ENCODE results near the gene DUOX1. TPM values are rescaled to one million over a fixed set of nuclear protein-coding genes. Genes with fewer than 3 reads are reported as not detected.
A peak's percentile ranks its signal among the peaks of the same experiment; 100 is the strongest.
"Not testable (repeated sequence)": the region's sequence is repeated elsewhere in the genome, so short reads cannot be mapped to it uniquely, and the experiment has no call there.

DUOX1 gene
- total RNA-seq, 2 experiments from 2014 or later: not detected

- Mint-ChIP-seq H3K27me3 (peaks cover 10% of the 10 kb centered on the region), H3K9me3 (no peaks in the 10 kb centered on the region), H3K36me3 (ENCODE audit: low read depth) (no peaks in the 10 kb centered on the region), H3K4me3 (no peak overlapping the region), H3K27ac (no peak overlapping the region), H3K4me1 (no peaks in the 10 kb centered on the region)
- no peak for DNase-seq
- ChIA-PET POLR2A (no interaction called here), CTCF (interaction anchor here (1.4 kb wide), 1 partner anchor 22 kb away, joined by 3 read pairs; no protein-coding TSS in a partner anchor)
These were observed 34.1 kb upstream of the DUOX1 start for GRCh38 chr15:45095661-45096060.

- CTCF ChIA-PET: interaction anchor here (1.6 kb wide), 1 partner anchor 19 kb away, joined by 4 read pairs; no protein-coding TSS in a partner anchor
- H3K9me3 Mint-ChIP-seq: no peaks in the 10 kb centered on the region
- H3K36me3 Mint-ChIP-seq (ENCODE audit: low read depth): no peaks in the 10 kb centered on the region
- no peak overlapping the region for H3K27ac Mint-ChIP-seq
- no peaks in the 10 kb centered on the region for H3K27me3 Mint-ChIP-seq
- H3K4me3 Mint-ChIP-seq: no peak overlapping the region
- POLR2A ChIA-PET: no interaction called here
- DNase-seq: no peak
- H3K4me1 Mint-ChIP-seq: no peaks in the 10 kb centered on the region
These were observed 32.3 kb upstream of the DUOX1 start for GRCh38 chr15:45097466-45097865.

DNA sequence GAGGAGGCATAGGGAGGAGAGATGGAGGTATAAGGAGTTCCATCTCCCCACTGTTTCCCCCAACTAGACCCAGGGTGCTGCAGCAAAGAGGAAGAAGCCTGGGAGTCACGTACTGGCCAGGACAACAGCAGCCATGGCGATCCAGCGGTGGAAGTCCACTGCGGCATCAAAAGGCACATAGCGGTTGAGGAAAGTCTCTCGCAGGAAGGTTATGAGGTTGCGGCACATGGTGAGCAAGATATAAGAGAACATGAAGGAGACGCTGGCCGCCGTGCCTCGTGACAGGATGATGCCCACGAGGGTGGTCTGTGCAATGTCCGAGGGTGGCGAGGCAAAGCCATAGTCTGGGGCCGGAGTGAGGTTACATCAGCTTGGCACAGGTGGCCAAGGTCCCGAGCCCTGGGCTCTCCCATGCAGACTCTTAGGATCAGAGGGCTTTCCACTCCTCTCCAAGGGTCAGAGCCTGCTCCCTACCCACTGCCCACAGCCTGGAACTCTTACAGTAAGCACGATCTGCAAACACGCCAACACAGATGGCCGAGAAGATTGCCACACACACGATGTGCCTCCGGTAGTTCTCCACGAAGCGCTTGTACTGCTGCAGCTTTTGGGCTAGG lies 30.1 kb upstream of the DUOX1 start:
- no peak for DNase-seq
- no peaks in the 10 kb centered on the region for H3K9me3 Mint-ChIP-seq
- H3K4me3 Mint-ChIP-seq: no peak overlapping the region
- H3K4me1 Mint-ChIP-seq: no peaks in the 10 kb centered on the region
- POLR2A ChIA-PET: no interaction called here
- CTCF ChIA-PET: no interaction called here
- no peaks in the 10 kb centered on the region for H3K36me3 Mint-ChIP-seq (ENCODE audit: low read depth)
- H3K27me3 Mint-ChIP-seq: no peaks in the 10 kb centered on the region
- H3K27ac Mint-ChIP-seq: no peak overlapping the region

- Mint-ChIP-seq H3K27ac (no peak overlapping the region), H3K4me3 (no peak overlapping the region), H3K36me3 (ENCODE audit: low read depth) (no peaks in the 10 kb centered on the region), H3K27me3 (peaks cover 4% of the 10 kb centered on the region), H3K4me1 (no peaks in the 10 kb centered on the region), H3K9me3 (no peaks in the 10 kb centered on the region)
- DNase-seq: no peak
- ChIA-PET CTCF (no interaction called here), POLR2A (no interaction called here)
These were observed 28.7 kb upstream of the DUOX1 start for GRCh38 chr15:45100884-45101625.

DNA sequence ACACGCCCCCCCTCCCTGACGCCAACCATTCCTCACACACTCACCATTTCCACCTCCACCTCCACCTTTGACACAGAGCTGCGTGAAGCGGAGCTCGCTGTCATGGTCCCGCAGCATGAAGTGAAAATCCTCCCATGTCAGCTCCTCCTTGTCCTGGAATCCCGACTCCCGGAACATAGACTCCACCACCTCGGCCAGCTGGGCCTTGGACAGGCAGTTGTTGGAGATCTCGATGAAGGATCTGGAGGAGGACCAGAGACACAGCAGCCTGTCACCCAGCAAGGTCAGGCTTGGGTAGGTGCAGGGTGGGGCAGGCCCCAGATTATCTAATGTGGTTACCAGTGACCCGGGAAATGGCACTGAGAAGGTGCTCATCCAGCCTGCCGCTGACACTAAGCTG lies 28.0 kb upstream of the DUOX1 start:
- Mint-ChIP-seq H3K9me3 (no peaks in the 10 kb centered on the region), H3K36me3 (ENCODE audit: low read depth) (no peaks in the 10 kb centered on the region), H3K4me3 (no peak overlapping the region), H3K4me1 (no peaks in the 10 kb centered on the region), H3K27me3 (peaks cover 4% of the 10 kb centered on the region), H3K27ac (no peak overlapping the region)
- ChIA-PET POLR2A (no interaction called here), CTCF (no interaction called here)
- no peak for DNase-seq

DNA sequence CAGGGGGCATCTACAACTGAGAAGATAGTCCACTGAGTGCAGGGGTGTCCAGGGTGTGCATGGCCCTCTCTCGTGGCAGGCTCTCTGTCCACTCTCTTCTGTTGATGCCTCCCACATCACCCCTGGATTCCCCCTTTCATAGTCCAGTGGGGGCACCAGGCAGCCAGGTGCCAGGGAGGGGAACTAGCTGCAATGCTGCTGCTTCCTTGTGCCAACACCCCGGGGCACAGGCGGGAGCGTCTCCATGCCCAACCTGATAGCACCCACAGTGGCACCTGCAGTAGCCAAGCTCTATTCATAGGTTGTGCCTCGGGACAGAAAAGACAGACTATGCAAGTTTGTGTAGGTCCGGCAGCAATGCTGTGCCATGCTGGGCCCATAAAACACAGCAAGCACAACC lies 27.6 kb upstream of the DUOX1 start:
- POLR2A ChIA-PET: no interaction called here
- Mint-ChIP-seq H3K9me3 (no peaks in the 10 kb centered on the region), H3K27me3 (peaks cover 4% of the 10 kb centered on the region), H3K4me3 (no peak overlapping the region), H3K4me1 (no peaks in the 10 kb centered on the region), H3K36me3 (ENCODE audit: low read depth) (no peaks in the 10 kb centered on the region), H3K27ac (no peak overlapping the region)
- no peak for DNase-seq
- CTCF ChIA-PET: no interaction called here

- H3K27ac Mint-ChIP-seq; DNase-seq; H3K4me1 Mint-ChIP-seq; H3K27me3 Mint-ChIP-seq; H3K4me3 Mint-ChIP-seq; H3K9me3 Mint-ChIP-seq; POLR2A ChIA-PET; H3K36me3 Mint-ChIP-seq (ENCODE audit: low read depth); CTCF ChIA-PET: not testable (repeated sequence)
These were observed 25.6 kb upstream of the DUOX1 start for GRCh38 chr15:45104170-45104569.

DNA sequence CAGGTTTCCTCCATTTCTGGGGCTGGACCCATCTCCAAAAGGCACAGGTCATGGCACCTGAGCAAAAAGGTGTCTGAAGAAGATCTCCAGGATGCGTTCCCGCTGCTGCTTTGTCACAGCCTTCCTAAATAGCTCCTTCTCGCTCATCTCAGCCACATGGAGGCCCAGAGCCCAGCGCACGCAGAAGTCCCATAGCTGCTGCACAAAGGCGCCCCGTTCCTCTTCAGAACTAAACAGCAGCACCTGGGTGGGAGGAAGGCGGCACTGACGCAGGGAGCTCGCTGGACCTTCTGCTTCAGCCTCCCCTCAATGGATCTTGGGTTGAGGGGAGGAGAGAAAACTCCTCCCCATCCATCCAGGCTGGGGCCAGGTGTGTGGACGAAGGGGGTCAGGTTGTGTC lies 24.2 kb upstream of the DUOX1 start:
- Mint-ChIP-seq H3K27ac (no peak overlapping the region), H3K4me1 (no peaks in the 10 kb centered on the region), H3K36me3 (ENCODE audit: low read depth) (no peaks in the 10 kb centered on the region), H3K27me3 (peaks cover 24% of the 10 kb centered on the region), H3K4me3 (no peak overlapping the region), H3K9me3 (no peaks in the 10 kb centered on the region)
- no peak for DNase-seq
- CTCF ChIA-PET: interaction anchor here (0.6 to 4.0 kb wide), 2 partner anchors 12 to 240 kb away, joined by 3 to 19 read pairs; no protein-coding TSS in a partner anchor
- POLR2A ChIA-PET: no interaction called here

DNA sequence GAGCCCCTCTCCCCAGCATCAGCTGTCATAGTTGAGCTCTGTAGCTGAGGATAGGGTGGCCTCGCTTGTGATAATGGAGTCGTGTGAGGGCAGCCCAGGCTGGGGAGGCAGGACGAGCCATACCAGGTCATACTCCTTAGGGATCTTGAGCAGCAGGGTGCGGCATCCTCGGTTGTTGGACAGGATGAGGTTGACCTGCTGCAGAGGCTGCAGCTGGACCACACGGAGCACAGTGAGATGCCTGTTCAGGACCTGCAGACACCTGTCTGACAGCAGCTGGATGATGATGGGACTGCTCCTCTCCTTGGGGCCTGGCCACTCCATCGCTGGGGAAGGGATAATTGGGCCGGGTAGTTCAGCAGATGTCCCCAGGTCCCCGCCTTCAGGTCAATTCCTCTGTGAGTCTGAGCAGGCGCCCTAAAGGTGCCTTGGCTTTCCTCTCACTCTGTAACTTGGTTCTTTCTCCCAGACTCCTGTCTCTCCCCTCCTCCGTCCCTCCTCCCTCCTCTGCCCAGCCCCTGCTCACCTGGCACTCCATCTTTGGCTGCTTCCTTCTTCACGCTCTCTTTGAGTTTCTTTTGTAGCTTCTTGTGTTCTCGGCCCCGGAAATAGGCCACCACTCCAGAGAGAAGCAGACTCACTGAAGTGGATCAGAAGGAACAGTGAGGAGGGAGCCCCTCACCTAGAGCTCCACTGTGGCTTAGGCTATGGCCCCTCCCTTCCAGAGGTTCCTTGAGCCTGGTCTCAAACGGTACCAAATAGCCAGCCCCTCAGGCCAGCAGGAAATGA lies 23.6 kb upstream of the DUOX1 start:
- no peak overlapping the region for H3K27ac Mint-ChIP-seq
- CTCF ChIA-PET: interaction anchor here (0.8 to 4.0 kb wide), 2 partner anchors 10 to 12 kb away, joined by 3 to 19 read pairs; no protein-coding TSS in a partner anchor
- no peak for DNase-seq
- no peaks in the 10 kb centered on the region for H3K4me1 Mint-ChIP-seq
- H3K36me3 Mint-ChIP-seq (ENCODE audit: low read depth): no peaks in the 10 kb centered on the region
- H3K4me3 Mint-ChIP-seq: no peak overlapping the region
- H3K27me3 Mint-ChIP-seq: peaks cover 25% of the 10 kb centered on the region
- POLR2A ChIA-PET: no interaction called here
- H3K9me3 Mint-ChIP-seq: no peaks in the 10 kb centered on the region

- H3K4me1 Mint-ChIP-seq: peaks cover 7% of the 10 kb centered on the region
- ChIA-PET CTCF (interaction anchor here (4.0 kb wide), 1 partner anchor 10 kb away, joined by 19 read pairs; no protein-coding TSS in a partner anchor), POLR2A (no interaction called here)
- H3K4me3 Mint-ChIP-seq: no peak overlapping the region
- no peaks in the 10 kb centered on the region for H3K36me3 Mint-ChIP-seq (ENCODE audit: low read depth)
- no peak for DNase-seq
- peaks cover 39% of the 10 kb centered on the region for H3K27me3 Mint-ChIP-seq
- no peaks in the 10 kb centered on the region for H3K9me3 Mint-ChIP-seq
- H3K27ac Mint-ChIP-seq: no peak overlapping the region
These were observed 21.7 kb upstream of the DUOX1 start for GRCh38 chr15:45107941-45108630.

DNA sequence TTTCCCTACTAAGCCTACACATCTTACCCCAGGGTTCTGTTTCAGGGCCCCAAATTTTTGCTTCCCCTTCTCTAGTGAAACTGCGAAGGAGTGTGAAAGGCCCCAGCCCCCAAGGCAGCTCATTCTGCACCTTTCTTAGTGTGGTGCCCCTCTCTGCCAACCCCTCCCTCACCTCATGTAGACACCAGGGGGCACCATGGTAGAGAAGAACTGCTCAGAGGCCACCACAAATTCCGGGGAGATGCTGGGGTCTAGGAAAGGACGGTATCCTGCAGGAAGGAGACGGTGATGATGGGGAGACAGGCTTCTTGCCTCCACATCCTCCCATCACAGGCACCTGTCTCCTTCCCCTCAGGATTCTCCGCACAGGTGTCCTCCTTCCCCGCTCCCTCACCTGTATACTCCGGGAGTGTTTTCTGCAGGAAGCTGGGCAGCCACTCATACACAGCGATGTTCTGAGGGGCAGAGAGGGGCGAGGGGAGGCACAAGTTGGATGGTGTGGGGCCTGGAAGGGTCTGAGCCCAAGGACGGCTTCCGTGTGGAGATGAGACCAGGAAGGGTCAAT lies 19.5 kb upstream of the DUOX1 start:
- Mint-ChIP-seq H3K27ac (peak overlapping the region; percentile 73), H3K4me3 (no peak overlapping the region), H3K27me3 (peaks cover 57% of the 10 kb centered on the region), H3K9me3 (no peaks in the 10 kb centered on the region), H3K36me3 (ENCODE audit: low read depth) (no peaks in the 10 kb centered on the region), H3K4me1 (peaks cover 17% of the 10 kb centered on the region)
- POLR2A ChIA-PET: no interaction called here
- CTCF ChIA-PET: interaction anchor here (1.0 kb wide), 1 partner anchor 16 kb away, joined by 3 read pairs; no protein-coding TSS in a partner anchor
- no peak for DNase-seq

DNA sequence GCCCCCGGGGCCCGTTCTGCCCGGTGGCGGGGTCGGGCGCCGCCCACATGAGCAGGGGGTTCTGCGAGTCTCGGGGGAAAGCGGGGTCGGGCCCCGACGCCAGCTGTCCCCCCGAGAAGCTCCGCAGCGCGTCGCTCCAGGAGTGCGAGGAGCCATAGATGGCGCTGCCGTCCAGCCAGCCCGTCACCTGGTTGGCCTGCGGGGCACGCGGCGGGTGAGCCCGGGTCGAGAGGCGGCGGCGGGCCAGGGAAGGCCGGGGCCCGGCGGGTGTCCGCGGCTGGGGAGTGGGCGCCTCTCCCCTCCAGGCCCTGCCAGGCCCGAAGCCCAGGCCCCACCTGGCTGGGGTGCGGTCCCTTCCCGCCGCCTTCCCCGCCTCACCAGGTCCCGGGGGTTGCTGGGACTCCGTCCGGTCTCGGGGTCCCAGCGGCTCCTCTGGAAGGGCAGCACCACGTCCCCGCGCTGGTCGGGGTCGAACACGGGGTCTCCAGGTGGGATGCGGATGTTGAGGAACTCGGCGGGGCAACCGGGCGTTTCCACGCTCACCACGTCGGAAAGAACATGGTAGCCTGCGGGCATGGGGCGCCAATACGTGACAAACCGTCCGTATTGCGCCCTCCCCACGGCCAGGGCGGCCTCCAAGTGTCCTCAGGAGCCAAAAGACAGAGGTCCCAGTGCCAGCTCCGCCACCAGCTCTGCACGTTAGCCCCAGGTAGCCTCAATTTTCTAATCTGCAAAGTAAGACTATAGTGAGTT lies 18.2 kb upstream of the DUOX1 start:
- Mint-ChIP-seq H3K9me3 (no peaks in the 10 kb centered on the region), H3K4me3 (no peak overlapping the region), H3K27ac (no peak overlapping the region), H3K27me3 (peaks cover 69% of the 10 kb centered on the region), H3K36me3 (ENCODE audit: low read depth) (no peaks in the 10 kb centered on the region), H3K4me1 (peaks cover 18% of the 10 kb centered on the region)
- ChIA-PET CTCF (no interaction called here), POLR2A (no interaction called here)
- DNase-seq: no peak

Measured in activated CD4-positive, alpha-beta T cell treated with anti-CD3 and anti-CD28 coated beads, Interleukin-2, amount 10 ng/mL, durations not matched to agents 7 days and 5 days (primary cell).